Inferior parietal cortex (tissue), 1 donor: ENCODE data around the gene AFDN.

ENCODE experiments used
- DNase-seq: peaks from one replicate; pipeline ENCODE4 v3.0.0-alpha.2; 2016; ENCODE audit errors: extremely low spot score

The AFDN gene

GRCh38 chr6:168018664-168019063 lies 192.0 kb downstream of the AFDN start:
- DNase-seq, result no peak

- no peak for DNase-seq
These were observed 193.5 kb downstream of the AFDN start for GRCh38 chr6:168020242-168020641.

- no peak for DNase-seq
These were observed 194.9 kb downstream of the AFDN start for GRCh38 chr6:168021581-168021980.
